Measurements from ENCODE around the gene ZNF439. TPM values are rescaled to one million over a fixed set of nuclear protein-coding genes. Genes with fewer than 3 reads are reported as not detected.
"Not testable (repeated sequence)": the region's sequence is repeated elsewhere in the genome, so short reads cannot be mapped to it uniquely, and the experiment has no call there.

The ZNF439 gene
- polyA plus RNA-seq, 1 donor (not counting 4 experiments of a cell fraction or from before 2014, with no cell fraction given), result 0.71 TPM

GRCh38 chr19:11821474-11822109, 26.9 kb upstream of the ZNF439 start:
- H3K36me3 ChIP-seq (ENCODE audit: control insufficient read depth in 2 of 2, extremely low read depth in 1 of 2, insufficient read depth in 2 of 2, low read length in 2 of 2), result no peaks in the 10 kb centered on the region
- no peak for TF ChIP-seq EZH2 (IDR thresholded peaks at IDR 0.05; ENCODE audit: low read length)
- TF ChIP-seq CTCF (optimal IDR thresholded peaks at IDR 0.05 in 1 of 3, IDR thresholded peaks at IDR 0.05 in 1 of 3, conservative IDR thresholded peaks at IDR 0.05 in 1 of 3; ENCODE audit: extremely low read depth in 1 of 3, insufficient read depth in 2 of 3, low read length in 3 of 3), result no peak
- no peaks in the 10 kb centered on the region for H3K9me1 ChIP-seq (ENCODE audit: control insufficient read depth, extremely low read depth, insufficient read depth, low read length)
- H3K9me3 ChIP-seq (ENCODE audit: control insufficient read depth, low read depth, low read length), result no peaks in the 10 kb centered on the region
- H3K4me3 ChIP-seq (ENCODE audit: control insufficient read depth in 2 of 3, extremely low read depth in 1 of 3, insufficient read depth in 2 of 3, low read depth in 1 of 3, low read length in 3 of 3), result no peak overlapping the region
- DNase-seq (ENCODE audit: low read depth, low spot score) (no peak), FAIRE-seq (no peak)
- H3K27ac ChIP-seq (ENCODE audit: control insufficient read depth, insufficient read depth, low read length), result no peak overlapping the region
- H3K27me3 ChIP-seq (ENCODE audit: control insufficient read depth, extremely low read depth, insufficient read depth, low read length), result no peaks in the 10 kb centered on the region
- H2AFZ ChIP-seq (ENCODE audit: control insufficient read depth, low read length), result no peak overlapping the region
- no peak overlapping the region for H3K9ac ChIP-seq (ENCODE audit: control insufficient read depth, extremely low read depth, insufficient read depth, low read length)
- dilution Hi-C loops (cut with MboI; ENCODE audit: extremely low pct_ligation_motif_present, low sequenced_read_pairs), result no loop called here
- no peak overlapping the region for H3K4me2 ChIP-seq (ENCODE audit: control insufficient read depth, extremely low read depth, insufficient read depth, low read depth, low read length)
- peaks cover 61% of the 10 kb centered on the region for H3K79me2 ChIP-seq (ENCODE audit: control insufficient read depth, insufficient read depth, low read length)
- no peaks in the 10 kb centered on the region for H3K4me1 ChIP-seq (ENCODE audit: control insufficient read depth, extremely low read depth, insufficient read depth, low read length)
- H4K20me1 ChIP-seq (ENCODE audit: control insufficient read depth, extremely low read depth, insufficient read depth, low read length), result no peaks in the 10 kb centered on the region

- DNase-seq (ENCODE audit: low read depth, low spot score); H3K27me3 ChIP-seq (ENCODE audit: control insufficient read depth, extremely low read depth, insufficient read depth, low read length); H3K9ac ChIP-seq (ENCODE audit: control insufficient read depth, extremely low read depth, insufficient read depth, low read length); dilution Hi-C loops (cut with MboI; ENCODE audit: extremely low pct_ligation_motif_present, low sequenced_read_pairs); H3K4me3 ChIP-seq (ENCODE audit: control insufficient read depth in 2 of 3, extremely low read depth in 1 of 3, insufficient read depth in 2 of 3, low read depth in 1 of 3, low read length in 3 of 3); H3K9me1 ChIP-seq (ENCODE audit: control insufficient read depth, extremely low read depth, insufficient read depth, low read length); H2AFZ ChIP-seq (ENCODE audit: control insufficient read depth, low read length); H3K4me1 ChIP-seq (ENCODE audit: control insufficient read depth, extremely low read depth, insufficient read depth, low read length); H3K27ac ChIP-seq (ENCODE audit: control insufficient read depth, insufficient read depth, low read length); FAIRE-seq; H3K4me2 ChIP-seq (ENCODE audit: control insufficient read depth, extremely low read depth, insufficient read depth, low read depth, low read length); H4K20me1 ChIP-seq (ENCODE audit: control insufficient read depth, extremely low read depth, insufficient read depth, low read length): not testable (repeated sequence)
- H3K36me3 ChIP-seq (ENCODE audit: control insufficient read depth in 2 of 2, extremely low read depth in 1 of 2, insufficient read depth in 2 of 2, low read length in 2 of 2), result peaks cover 12 to 14% of the 10 kb centered on the region in 2 experiments
- peaks cover 34% of the 10 kb centered on the region for H3K9me3 ChIP-seq (ENCODE audit: control insufficient read depth, low read depth, low read length)
- H3K79me2 ChIP-seq (ENCODE audit: control insufficient read depth, insufficient read depth, low read length), result peaks cover 26% of the 10 kb centered on the region
These were observed 19.3 kb upstream of the ZNF439 start for GRCh38 chr19:11828957-11829876.

All from keratinocyte (primary cell).